Astrocyte of the hippocampus (primary cell): ENCODE measurements around the gene COL1A2.
A peak's percentile ranks its signal among the peaks of the same experiment; 100 is the strongest.

Experiments
- DNase-seq: peaks from one replicate; pipeline ENCODE4 v3.0.0; 2011; ENCODE audit warnings: low read depth, low spot score

The COL1A2 gene

DNA sequence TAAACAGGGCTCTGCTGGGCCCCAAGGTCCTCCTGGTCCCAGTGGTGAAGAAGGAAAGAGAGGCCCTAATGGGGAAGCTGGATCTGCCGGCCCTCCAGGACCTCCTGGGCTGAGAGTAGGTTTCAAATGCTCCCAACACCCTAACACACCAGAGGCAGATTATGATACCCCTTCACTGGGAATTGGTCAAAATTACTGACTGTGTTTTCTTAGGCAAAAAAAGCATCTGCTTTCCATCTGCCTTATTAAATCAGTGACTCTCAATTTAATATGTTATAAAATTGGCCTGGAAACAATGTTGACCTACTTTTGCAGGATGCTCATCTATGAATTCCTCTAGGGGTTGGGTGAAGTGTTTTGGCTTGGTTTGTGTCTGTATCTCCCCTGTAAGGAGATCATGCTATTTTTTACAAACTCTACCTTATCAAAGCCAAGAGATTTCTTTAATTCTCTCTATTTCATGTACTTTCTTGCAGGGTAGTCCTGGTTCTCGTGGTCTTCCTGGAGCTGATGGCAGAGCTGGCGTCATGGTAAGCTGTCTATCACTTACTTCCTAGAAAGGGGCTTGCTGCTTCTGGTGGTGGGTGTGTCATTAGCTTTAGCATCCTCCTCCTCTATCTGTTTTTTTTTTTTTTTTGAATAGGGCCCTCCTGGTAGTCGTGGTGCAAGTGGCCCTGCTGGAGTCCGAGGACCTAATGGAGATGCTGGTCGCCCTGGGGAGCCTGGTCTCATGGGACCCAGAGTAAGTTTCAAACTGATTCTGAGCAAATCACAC is 15.9 kb downstream of the COL1A2 start:
- DNase-seq = no peak

DNA sequence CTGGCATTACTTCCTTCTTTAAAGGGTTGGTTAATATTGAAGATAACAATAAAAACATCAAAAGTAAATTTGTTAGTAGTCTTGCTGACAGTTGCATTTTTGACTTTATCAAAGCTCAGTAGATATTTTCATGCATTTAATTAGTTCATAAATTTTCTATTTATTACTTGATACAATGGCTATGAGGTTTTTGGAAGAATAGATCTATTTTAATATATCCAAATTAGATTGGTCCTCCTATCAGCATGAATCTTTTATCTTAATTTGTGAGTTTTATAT is 16.4 kb downstream of the COL1A2 start:
- DNase-seq = no peak

DNA sequence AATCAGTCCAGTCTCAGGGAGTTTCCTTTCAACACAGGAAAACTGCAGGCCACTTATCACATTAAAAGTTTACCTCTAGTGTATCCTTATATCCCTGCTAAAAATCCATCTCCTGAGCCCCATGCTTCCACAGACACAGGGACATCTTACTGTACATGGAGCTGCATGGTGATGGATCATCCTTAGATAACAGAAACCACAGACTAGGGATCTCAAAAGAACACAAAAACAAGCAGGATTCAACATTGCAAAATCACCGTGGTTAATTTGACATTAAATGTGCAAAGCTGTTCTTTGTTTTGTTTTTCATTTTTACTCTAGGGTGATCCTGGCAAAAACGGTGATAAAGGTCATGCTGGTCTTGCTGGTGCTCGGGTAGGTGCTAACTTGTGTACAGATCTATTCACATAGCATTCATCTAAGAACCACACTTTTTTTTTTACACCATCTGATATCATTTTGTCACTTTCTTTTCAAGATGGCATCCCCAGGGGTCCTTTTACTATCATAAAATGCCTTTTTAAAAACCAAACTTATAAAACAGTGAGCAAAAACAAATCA is 18.1 kb downstream of the COL1A2 start:
- no peak for DNase-seq

DNA sequence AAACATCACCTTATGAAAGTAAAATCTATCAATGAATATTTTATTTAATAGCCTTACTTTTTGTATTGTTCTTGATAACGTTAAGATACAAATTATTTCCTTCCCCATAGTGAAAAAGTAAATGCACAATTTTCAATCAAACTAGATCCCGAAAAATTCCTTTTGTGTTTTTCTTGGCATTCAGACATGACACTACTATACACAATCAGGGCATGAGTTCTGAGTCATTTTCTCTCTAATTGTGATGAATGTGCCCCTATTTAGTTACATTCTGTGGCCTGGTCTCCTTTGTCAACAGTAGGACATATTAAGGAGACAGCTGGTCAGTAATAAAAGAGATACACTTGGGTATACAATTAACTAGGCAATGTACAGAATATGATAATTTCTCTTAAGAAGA is 19.8 kb downstream of the COL1A2 start:
- DNase-seq = peak; percentile 64

DNA sequence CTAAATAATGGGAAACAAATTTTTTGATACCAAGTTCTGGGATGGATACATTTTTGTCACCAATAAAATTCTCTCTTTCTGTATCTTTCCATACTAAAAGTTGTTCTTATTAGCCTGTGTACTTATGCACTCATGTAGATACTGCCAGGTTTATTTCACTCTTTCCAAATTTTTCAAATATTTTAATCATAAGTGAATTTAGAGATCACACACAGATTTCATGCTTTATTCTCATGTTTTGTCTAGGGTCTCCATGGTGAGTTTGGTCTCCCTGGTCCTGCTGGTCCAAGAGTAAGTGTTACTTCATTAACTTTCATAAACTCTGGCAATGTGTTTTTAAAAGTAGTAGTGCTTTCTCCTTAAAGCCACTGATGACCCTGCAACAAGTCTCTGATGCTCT is 20.3 kb downstream of the COL1A2 start:
- DNase-seq = no peak

DNA sequence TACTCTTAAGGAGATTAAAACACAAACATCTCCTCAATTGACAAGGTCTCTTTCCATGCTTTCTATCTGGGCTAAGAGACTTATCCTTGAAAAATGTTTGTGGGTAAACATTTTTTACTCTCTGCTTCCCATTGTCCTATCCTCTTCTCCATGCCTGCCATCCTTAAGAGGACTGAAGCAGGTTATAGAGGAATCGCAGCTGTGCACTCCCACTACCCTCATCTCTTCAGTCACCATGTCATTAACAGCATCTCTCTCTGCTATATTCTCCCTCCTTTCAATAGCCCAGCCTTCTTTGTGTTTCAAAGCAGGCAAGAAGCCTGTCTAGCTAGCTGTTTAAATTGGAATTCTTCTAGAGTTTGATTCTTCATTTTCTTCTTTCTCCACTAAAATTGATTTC is 22.6 kb downstream of the COL1A2 start:
- DNase-seq = no peak

DNA sequence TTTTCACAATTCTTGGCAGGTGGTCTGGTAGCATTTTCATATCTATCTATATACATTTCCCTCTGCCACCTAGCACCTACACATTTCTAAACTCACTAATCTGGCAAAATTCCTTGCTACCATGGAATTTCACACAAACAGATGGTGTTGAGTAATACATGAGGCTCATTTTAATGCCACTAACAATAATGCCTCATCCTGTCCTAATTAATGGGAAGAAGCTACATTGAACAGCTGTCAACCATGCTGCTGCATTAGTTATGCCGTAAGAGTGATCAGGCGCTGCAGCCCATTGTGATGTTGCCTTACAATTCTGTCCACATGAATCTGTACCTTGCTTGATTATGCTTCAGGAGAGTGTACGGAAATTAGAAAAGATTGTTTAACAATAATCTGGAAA is 23.2 kb downstream of the COL1A2 start:
- DNase-seq = no peak

DNA sequence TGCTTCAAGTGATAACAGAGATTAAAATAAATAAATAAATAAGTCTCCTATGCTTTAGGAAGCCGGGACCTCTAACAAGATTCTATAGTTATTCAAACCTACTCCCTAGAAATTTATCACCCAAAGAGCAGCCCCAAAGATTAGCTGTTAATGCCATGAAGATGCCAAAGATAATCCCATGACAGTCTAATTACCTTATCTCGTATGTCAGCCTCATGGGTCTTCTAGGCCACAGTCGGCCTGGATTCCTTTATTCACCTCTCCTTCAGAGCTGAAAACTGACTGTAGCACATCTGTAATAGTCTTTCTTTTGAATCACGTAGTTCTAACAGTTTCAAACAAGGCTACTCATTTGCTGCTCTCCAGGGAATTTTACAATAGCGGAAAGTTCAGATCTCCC is 24.2 kb downstream of the COL1A2 start:
- no peak for DNase-seq

DNA sequence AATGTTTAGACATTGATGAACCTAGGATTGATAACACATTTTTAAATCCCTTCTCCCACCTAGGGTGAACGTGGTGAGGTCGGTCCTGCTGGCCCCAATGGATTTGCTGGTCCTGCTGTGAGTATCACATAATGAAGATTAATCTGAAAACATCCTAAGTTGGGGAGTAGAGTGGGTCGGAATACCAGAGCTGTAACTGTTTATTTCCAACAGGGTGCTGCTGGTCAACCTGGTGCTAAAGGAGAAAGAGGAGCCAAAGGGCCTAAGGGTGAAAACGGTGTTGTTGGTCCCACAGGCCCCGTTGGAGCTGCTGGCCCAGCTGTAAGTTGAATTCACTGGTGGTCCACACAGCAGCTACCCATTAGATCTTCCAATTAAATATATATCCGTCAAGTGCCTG is 25.6 kb downstream of the COL1A2 start:
- no peak for DNase-seq

DNA sequence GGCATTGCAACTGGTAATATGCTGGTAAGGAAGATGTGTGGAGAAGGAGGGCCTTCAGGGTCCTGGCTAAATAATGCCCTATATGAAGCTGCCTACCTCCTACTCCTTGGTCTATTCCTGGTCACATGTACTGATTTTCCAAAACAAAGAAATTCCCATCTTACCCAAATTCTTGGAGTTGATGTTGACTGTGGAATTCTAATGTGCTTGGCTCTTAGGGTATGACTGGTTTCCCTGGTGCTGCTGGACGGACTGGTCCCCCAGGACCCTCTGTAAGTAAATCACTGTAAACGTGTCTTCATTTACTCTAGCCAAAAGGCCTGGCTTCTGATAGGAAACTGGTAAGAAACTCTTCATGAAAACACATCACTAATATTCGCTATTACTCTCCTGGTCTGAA is 27.0 kb downstream of the COL1A2 start:
- no peak for DNase-seq

DNA sequence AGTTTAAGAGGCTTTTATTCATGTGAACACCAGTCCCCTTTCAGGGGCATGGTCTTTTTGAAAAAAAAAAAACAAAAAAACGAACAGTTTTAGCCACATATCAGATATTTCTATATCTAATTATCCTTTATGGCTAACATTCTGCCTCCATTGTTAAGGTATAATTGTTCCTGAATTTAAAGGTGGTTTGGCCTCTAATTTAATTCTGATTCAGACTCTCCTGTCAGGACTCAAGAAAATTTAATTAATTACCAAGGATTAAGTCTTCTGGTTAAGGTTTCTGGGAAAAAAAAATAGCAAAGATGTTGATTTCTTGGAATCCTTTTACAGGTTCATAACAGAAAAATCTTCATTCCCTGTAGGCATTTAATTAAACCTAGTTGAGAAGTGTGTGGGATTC is 27.4 kb downstream of the COL1A2 start:
- no peak for DNase-seq

DNA sequence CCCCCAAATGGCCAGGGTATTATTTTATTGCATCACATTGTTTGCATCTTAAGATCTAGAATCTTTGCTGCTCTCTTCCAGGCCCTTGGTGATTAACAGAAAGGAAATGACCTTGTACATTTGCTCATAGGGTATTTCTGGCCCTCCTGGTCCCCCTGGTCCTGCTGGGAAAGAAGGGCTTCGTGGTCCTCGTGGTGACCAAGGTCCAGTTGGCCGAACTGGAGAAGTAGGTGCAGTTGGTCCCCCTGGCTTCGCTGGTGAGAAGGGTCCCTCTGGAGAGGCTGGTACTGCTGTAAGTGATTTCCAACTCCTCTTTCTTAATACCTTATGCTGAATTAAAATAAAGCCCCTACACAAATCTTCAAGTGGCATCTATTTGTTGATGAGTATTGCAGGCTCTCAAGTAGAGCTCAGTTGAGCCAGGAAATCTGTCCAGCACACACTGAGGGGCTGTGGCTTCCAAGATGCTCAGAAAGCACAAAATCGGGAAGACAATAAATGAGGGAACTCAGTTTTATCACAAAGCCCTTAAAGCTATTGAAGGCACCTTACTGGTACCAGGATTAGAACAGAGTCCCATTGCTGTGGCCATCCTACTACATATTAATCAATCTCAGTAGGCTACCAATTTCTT is 28.2 kb downstream of the COL1A2 start:
- no peak for DNase-seq

DNA sequence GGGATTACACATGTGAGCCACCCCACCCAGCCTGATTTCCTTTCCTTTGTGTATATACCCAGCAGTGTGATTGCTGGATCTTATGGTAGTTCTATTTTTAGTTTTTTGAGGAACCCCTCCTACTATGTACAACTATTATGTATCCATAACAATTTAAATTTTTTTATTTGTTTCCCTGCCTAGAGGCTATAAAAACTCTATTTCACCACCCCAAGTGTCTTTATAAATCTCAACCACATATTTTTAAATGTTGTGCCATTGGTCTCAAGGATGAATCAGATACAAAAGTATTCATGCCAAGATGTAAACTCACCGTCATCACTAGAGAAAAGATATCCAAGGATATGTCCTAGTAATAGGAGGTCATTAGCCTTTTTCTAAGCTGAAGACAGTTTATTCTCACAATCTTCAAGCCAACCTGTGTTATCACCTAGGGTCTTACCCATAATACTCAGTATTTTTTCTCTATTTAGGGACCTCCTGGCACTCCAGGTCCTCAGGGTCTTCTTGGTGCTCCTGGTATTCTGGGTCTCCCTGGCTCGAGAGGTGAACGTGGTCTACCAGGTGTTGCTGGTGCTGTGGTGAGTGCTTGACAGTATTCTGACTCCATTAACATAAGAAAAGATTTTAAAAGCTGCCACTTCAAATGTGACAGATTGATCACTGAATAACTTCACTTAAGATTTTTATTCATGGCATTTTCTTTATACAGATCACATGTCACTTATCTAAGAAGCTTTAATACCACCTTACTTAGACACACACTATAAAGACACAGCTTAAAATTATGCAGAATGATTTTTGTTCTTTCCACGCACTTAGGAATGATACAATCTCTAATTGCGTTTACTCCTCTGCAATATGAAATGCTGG is 29.4 kb downstream of the COL1A2 start:
- no peak for DNase-seq

DNA sequence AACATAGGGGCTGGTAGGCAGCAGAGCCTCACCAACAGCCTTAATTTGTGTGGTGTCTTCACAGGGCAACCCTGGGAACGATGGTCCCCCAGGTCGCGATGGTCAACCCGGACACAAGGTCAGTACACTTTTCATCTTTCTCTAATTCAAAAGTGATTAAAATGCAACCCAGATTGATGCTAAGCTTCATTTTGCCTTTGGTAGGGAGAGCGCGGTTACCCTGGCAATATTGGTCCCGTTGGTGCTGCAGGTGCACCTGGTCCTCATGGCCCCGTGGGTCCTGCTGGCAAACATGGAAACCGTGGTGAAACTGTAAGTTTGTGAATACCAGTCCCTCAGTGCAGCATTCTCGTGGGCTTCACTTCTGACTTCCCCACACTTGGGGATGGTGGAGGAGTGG is 30.9 kb downstream of the COL1A2 start:
- DNase-seq = peak; percentile 8

DNA sequence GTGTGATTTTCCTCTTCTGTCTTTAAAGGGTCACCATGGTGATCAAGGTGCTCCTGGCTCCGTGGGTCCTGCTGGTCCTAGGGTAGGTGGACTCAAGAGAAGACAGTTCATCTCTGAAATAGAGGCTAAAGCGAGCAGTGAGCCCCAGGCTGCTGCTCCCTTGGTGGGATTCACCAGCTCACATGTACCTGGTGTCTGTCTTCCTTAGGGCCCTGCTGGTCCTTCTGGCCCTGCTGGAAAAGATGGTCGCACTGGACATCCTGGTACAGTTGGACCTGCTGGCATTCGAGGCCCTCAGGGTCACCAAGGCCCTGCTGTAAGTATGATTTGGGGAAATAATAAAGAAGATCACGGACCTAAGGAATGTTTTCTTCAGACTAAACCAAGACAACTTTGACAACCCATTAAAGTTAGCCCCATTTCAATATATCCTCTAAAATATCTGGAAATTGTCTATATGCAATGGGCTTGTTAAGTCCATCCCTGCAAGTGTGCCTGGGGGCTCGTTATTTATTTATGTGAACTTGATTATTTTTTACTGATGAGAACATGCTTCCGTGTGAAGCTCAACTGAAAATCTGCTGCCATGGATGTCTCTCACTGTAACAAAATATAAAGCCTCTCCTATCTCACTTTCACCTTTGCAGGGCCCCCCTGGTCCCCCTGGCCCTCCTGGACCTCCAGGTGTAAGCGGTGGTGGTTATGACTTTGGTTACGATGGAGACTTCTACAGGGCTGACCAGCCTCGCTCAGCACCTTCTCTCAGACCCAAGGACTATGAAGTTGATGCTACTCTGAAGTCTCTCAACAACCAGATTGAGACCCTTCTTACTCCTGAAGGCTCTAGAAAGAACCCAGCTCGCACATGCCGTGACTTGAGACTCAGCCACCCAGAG is 32.5 kb downstream of the COL1A2 start:
- DNase-seq = peak; percentile 13

DNA sequence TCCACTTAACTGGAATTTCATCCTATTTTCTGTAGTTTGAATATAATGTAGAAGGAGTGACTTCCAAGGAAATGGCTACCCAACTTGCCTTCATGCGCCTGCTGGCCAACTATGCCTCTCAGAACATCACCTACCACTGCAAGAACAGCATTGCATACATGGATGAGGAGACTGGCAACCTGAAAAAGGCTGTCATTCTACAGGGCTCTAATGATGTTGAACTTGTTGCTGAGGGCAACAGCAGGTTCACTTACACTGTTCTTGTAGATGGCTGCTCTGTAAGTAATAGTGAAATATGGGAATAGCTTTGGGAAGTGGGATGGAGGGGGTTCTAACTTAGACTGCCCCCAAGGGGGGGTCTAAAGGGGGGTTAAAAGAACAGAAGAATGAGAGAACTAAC is 34.5 kb downstream of the COL1A2 start:
- peak; percentile 1 for DNase-seq

DNA sequence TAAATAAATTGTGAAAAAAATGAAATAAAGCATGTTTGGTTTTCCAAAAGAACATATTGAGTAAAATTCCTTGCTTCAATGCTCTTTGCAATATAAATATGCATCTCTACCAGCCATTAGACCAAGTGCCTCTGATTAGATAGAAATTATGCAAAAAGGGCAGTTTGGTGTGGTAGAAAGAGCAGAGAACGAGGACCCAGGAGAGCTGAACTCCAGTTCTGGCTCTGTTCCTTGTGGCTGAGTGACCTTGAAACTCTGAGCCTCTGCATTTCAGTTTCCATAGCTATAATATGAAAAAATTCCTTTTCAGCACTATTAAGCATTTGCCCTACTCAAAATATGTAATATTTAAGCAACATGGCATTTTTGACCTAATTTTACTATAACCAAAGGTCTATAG is 36.5 kb downstream of the COL1A2 start:
- peak; percentile 12 for DNase-seq

DNA sequence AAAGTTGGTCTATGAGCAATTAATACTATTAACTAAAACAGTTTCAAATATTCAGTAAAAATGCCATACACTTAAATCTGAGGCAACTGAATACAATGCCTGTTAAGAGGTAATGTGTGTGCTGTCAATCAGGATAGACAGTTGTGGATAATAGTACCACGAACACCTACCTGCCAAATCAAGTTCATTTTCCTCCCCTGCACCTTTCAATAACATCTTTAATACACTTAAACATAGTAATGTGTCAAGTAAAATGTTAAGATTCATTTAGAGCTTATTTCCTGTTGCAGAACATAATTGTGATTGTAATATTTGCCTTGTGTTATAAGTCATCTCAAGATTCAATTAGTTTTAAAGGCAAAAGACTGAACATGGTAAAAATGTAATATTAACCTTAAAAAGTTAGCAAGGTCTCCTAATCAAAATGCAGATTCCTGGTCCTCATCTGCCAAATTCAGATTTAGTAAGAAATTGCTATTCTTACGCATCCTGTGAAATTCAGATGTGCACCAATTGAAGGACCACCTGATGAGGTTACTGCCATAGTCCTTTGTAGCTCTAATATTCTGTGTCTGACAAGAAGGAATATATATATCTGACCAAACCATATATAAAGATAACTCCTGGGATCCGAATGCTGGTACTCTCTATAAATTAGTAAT is 37.1 kb downstream of the COL1A2 start:
- peak; percentile 35 for DNase-seq

DNA sequence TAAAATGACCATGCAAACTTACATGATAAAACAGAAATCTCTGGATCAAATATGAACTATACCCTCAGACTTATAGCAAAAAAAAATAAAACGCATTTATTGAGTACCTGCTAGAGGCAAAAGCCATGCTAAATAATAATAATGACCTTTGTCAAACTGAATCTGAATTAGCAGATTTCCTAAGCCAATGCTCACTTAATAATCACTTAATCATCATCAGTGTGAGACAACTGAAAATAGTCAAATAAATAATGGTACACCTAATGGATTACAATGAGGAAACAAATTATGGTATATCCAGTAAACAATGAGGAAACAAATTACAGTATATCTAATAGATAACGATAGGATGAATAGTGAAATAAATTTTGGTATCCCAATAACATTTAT is 37.6 kb downstream of the COL1A2 start:
- no peak for DNase-seq

DNA sequence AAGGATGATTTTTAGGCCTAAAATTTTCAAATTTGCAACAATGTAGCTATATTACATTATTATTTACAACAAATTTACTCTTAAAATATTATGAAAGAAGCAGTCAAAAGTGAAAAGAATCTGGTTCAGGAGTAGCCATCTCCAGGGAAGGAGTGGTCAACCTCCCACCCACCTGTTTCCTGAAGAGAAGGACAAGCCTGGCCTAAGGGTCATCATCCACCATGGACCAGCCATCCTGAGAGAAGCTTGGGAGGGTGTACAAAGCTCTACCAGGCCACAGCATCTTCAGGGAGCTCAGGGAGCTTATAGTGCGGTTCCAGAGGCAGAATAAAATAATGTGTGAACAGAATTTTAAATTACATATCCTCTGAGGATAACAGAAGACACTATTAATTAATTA is 38.1 kb downstream of the COL1A2 start:
- DNase-seq = no peak

DNA sequence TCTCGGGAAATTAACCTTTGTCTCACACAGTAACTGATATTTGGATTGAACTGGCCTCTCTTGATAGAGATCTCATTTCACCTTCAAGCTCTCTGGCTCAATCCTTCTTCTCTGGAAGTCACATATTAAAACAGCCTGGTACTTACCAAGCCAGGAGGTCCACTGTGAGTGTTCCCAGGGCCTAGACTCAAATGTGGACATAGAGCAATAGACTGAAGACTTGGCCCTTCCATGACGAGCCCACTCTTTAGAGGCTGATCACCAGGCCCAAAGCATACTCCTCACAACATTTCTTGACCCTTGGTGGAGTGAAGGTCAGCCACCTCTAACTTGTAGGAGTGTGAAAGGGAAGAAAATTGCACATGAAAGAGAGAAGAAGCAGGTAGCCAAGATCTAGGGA is 38.5 kb downstream of the COL1A2 start:
- no peak for DNase-seq
